Measurements from ENCODE around the gene BMPER.

The BMPER gene

DNA sequence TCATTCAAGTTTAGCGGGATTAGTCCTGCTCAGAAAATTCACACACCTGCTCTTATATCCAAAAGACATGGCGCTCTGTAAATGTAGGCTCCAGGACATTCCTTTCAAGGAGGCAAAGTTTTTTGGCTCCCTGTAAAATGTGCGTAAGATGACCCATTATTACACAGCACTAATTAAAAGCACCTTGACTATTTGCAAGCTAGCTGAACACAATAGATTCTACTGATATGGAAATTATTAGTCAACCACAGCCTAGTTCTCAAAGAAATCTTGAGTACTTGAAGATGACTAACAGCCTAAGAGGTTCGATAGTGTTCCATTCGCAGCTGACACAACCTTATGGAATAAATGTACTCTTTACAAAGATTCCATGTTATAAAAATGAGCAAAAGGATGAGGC is 175.2 kb downstream of the BMPER start:
- Histone ChIP-seq H3K27me3 (ENCODE audit: insufficient read depth, low read length) (no peaks in the 10 kb centered on the region), H3K9me3 (ENCODE audit: low read length) (no peaks in the 10 kb centered on the region), H3K4me1 (ENCODE audit: insufficient read depth, low read length) (no peaks in the 10 kb centered on the region), H3K36me3 (ENCODE audit: insufficient read depth, low read length) (no peaks in the 10 kb centered on the region), H2AFZ (ENCODE audit: low read depth, low read length) (no peak overlapping the region), H3K4me3 (ENCODE audit: low read length) (no peak overlapping the region)

DNA sequence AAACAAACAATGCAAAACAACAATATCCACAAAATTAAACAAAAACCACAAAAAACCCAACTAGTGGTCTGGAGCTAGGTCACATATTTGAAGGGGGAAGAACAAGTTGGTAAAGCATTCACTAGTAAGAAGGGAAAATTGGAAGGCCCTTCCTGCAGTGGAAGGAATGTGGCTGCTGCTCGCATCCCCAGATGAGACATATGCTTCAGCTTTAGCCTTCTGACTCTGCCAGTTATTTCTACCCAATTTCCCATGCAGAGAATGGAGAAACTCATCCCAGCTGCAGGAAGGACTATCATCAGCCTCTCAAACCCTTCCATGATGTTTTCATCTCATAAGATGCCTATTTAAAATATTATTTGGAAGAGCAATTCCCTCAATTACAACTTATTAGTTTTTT is 176.6 kb downstream of the BMPER start:
- Histone ChIP-seq H3K4me3 (ENCODE audit: low read length) (no peak overlapping the region), H3K9me3 (ENCODE audit: low read length) (no peaks in the 10 kb centered on the region), H3K4me1 (ENCODE audit: insufficient read depth, low read length) (no peaks in the 10 kb centered on the region), H2AFZ (ENCODE audit: low read depth, low read length) (no peak overlapping the region), H3K27me3 (ENCODE audit: insufficient read depth, low read length) (no peaks in the 10 kb centered on the region), H3K36me3 (ENCODE audit: insufficient read depth, low read length) (no peaks in the 10 kb centered on the region)

DNA sequence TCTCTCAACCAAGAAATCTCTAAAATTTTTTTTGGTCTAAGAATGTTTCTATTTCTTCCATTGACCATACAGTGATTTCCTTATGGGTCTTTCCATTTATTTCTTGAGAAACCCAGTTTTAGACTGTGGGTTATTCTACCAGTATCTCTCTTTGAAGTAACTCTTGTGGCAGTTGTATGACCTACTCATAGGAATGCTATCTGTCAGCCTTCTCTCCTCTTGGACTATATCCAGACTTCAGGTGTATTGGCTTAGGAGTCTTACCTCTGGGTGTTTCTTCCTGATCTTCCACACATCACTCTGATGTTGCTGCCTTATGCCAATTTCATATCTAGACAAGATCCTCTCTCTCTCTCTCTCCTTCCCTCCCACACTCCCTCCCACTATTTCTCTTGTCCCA is 178.1 kb downstream of the BMPER start:
- H3K4me1 ChIP-seq (ENCODE audit: insufficient read depth, low read length): no peaks in the 10 kb centered on the region
- H3K4me3 ChIP-seq (ENCODE audit: low read length): no peak overlapping the region
- H3K27me3 ChIP-seq (ENCODE audit: insufficient read depth, low read length): no peaks in the 10 kb centered on the region
- H2AFZ ChIP-seq (ENCODE audit: low read depth, low read length): no peak overlapping the region
- no peaks in the 10 kb centered on the region for H3K9me3 ChIP-seq (ENCODE audit: low read length)
- H3K36me3 ChIP-seq (ENCODE audit: insufficient read depth, low read length): no peaks in the 10 kb centered on the region

DNA sequence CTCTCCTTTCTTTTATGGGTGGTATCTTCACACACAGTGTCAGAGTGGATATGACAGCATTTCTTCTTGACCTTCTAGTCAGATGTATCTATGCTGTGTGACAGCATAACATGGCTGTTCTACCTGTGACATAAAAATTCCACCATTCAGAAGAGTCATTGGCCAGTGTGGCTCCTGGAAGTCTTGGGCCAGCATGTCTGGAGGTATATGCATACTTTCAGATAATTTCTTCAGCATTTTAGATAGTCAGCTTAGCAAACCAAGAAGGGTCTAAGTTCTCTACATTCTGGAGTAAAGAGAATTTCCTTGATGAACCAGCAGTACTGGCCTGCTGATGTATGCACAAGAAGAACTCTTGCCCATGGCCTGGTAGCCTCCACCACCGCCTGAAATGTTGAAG is 179.3 kb downstream of the BMPER start:
- no peaks in the 10 kb centered on the region for H3K4me1 ChIP-seq (ENCODE audit: insufficient read depth, low read length)
- no peaks in the 10 kb centered on the region for H3K36me3 ChIP-seq (ENCODE audit: insufficient read depth, low read length)
- H3K9me3 ChIP-seq (ENCODE audit: low read length): no peaks in the 10 kb centered on the region
- H2AFZ ChIP-seq (ENCODE audit: low read depth, low read length): no peak overlapping the region
- no peak overlapping the region for H3K4me3 ChIP-seq (ENCODE audit: low read length)
- no peaks in the 10 kb centered on the region for H3K27me3 ChIP-seq (ENCODE audit: insufficient read depth, low read length)

DNA sequence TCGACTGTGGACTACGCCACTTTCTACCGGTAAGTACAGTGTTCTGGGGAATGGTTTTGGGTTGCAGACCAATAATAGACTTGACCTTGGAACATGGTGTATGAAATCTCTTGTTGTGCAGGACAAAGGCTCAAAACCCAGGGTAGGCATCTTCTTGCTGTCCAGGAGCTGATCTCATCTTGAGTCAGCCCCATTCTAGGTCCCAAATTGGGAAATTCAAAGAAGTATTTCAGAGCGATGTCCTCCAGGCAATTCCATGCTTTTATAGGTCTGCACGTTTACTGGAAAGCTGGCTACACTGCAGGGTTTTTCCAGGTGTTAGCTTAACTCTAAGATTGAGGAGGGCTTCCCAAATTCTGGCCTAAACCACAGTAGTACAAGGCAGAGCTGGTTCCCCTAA is 180.7 kb downstream of the BMPER start:
- H3K4me3 ChIP-seq (ENCODE audit: low read length): no peak overlapping the region
- no peaks in the 10 kb centered on the region for H3K36me3 ChIP-seq (ENCODE audit: insufficient read depth, low read length)
- no peaks in the 10 kb centered on the region for H3K27me3 ChIP-seq (ENCODE audit: insufficient read depth, low read length)
- no peak overlapping the region for H2AFZ ChIP-seq (ENCODE audit: low read depth, low read length)
- H3K4me1 ChIP-seq (ENCODE audit: insufficient read depth, low read length): no peaks in the 10 kb centered on the region
- no peaks in the 10 kb centered on the region for H3K9me3 ChIP-seq (ENCODE audit: low read length)

DNA sequence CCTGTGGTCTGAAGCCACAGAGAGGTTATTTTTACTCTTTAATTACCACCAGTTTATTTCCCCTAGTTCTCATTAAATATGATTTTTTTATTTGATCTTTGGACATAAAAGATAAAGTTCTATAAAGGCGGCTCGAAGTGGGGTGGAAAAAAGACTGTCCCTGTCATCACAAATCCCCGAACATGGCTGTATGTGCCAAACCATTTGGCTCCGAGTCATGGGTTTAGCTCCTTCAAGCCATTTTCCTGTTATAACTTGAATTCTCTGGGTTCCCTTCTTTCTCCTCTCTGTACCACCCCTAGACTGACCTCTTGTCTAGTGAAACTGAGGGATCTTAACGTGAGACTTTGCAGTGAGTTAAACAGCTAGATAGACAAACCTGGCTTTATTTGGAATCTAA is 181.6 kb downstream of the BMPER start:
- no peaks in the 10 kb centered on the region for H3K4me1 ChIP-seq (ENCODE audit: insufficient read depth, low read length)
- no peaks in the 10 kb centered on the region for H3K27me3 ChIP-seq (ENCODE audit: insufficient read depth, low read length)
- H3K36me3 ChIP-seq (ENCODE audit: insufficient read depth, low read length): no peaks in the 10 kb centered on the region
- H2AFZ ChIP-seq (ENCODE audit: low read depth, low read length): no peak overlapping the region
- H3K4me3 ChIP-seq (ENCODE audit: low read length): no peak overlapping the region
- H3K9me3 ChIP-seq (ENCODE audit: low read length): no peaks in the 10 kb centered on the region

DNA sequence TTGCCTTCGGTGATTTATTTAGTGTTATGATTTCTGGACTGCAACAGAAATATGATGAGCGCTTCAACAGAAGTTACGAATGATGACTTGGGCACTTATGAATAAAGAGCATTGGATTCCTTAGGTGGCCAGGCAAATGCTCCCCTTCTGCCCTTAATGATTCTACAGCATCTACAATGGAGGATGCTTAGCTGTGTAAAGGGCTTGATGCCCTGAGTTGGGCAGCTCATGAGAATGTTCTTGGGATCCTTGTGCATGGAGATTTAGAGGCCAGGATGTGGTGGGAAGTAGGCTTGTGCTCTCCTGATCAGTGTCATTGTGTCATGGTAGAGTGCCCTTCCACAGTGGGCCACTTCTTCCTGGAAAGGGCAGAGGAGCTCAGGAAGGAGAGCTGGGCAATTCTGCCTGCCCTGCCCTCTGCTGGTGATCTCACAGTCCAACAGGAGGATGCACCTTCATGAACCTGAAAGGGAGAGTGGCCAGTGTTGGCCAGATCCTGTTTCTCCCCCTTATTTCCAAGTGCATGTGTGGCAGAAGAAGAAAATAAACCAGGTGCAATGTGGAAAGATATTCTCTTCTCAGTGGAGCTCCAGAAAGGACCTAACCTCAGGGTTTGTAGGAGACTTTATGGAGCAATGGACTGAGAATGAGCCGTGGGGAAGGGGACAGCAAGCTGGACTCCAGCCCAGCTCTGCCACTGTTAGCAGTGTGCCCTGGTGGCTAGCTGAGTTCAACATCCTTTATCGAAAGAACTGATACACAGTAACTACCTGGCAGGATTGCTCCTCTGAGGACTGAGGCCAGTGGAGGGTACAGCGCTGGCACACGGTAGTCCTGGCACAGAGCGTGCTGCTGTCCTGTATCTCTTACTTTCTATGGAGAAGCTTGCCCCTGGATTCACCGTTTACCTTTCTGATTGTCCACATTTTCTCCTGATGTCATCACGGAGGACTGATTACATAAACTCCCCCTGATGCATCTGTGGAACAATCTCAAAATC is 182.9 kb downstream of the BMPER start:
- H3K9me3 ChIP-seq (ENCODE audit: low read length): no peaks in the 10 kb centered on the region
- H3K27me3 ChIP-seq (ENCODE audit: insufficient read depth, low read length): no peaks in the 10 kb centered on the region
- H3K36me3 ChIP-seq (ENCODE audit: insufficient read depth, low read length): no peaks in the 10 kb centered on the region
- no peak overlapping the region for H3K4me3 ChIP-seq (ENCODE audit: low read length)
- H3K4me1 ChIP-seq (ENCODE audit: insufficient read depth, low read length): no peaks in the 10 kb centered on the region
- H2AFZ ChIP-seq (ENCODE audit: low read depth, low read length): no peak overlapping the region

DNA sequence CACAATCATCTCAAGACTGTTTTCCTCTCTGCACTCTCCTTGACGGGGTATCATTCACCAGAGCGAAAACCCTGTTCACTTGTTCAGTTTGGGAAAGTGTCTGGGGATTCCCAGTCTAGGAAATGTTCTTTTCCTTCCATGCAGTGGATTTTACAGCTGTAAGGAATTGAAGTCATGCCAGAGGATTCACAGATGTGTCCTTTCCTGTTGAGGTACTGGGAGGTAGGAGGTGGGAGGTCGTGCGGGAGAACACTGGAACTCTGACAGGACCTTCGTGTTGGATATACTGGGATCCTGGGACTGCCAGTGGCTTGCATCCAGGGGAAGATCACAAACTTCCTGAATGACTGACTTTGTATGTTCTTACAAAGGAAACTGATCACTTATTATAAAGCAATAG is 185.5 kb downstream of the BMPER start:
- no peaks in the 10 kb centered on the region for H3K9me3 ChIP-seq (ENCODE audit: low read length)
- no peaks in the 10 kb centered on the region for H3K4me1 ChIP-seq (ENCODE audit: insufficient read depth, low read length)
- no peaks in the 10 kb centered on the region for H3K27me3 ChIP-seq (ENCODE audit: insufficient read depth, low read length)
- H2AFZ ChIP-seq (ENCODE audit: low read depth, low read length): no peak overlapping the region
- H3K4me3 ChIP-seq (ENCODE audit: low read length): no peak overlapping the region
- no peaks in the 10 kb centered on the region for H3K36me3 ChIP-seq (ENCODE audit: insufficient read depth, low read length)

DNA sequence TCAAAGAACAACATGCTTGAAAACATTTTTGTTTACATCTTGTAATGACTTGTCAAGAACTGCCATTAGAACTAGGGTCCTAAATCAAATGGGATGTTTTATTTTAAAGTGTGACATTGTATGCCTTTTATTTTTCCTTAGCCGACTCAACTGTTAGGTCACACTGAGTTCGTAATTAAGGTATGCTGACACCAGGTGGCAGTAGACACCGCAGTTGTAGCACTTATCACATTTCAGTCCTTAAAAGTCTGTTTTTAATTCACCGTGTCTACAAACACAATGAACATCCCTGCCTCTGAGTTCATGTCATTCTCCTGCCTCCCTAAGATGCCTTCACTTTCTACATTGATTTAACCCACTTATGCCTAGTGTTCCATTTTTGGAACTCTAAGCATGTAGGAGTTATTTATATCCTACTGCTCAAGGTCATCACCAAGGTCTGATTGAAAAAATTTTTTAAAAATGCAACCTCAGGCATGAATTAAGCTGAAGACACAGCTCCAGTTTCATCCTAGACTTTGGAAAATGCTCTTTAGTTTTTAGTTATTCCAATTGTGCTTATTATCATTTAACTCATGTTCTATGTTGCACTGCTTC is 186.1 kb downstream of the BMPER start:
- Histone ChIP-seq H3K9me3 (ENCODE audit: low read length) (no peaks in the 10 kb centered on the region), H3K4me1 (ENCODE audit: insufficient read depth, low read length) (no peaks in the 10 kb centered on the region), H3K4me3 (ENCODE audit: low read length) (no peak overlapping the region), H2AFZ (ENCODE audit: low read depth, low read length) (no peak overlapping the region), H3K27me3 (ENCODE audit: insufficient read depth, low read length) (no peaks in the 10 kb centered on the region), H3K36me3 (ENCODE audit: insufficient read depth, low read length) (no peaks in the 10 kb centered on the region)

DNA sequence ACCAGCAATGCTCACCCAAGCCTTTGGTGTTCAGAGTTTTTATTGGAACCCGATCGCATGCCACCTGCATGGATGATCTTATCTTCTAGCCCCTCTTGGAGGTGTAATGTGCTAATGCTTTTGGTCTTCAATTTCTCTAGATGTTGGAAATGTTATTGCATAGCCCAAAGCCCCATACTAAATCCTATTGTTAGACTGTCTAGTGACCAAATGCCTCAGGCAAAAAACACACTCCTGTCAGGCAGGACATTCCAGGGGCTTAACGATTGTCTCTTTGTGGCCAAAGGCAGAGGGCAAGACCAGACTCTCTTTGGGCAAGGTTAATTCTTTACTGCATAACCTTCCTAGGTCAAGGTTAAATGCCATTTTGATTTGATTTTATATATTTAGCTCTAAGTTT is 187.9 kb downstream of the BMPER start:
- Histone ChIP-seq H2AFZ (ENCODE audit: low read depth, low read length) (no peak overlapping the region), H3K36me3 (ENCODE audit: insufficient read depth, low read length) (no peaks in the 10 kb centered on the region), H3K4me1 (ENCODE audit: insufficient read depth, low read length) (no peaks in the 10 kb centered on the region), H3K4me3 (ENCODE audit: low read length) (no peak overlapping the region), H3K27me3 (ENCODE audit: insufficient read depth, low read length) (no peaks in the 10 kb centered on the region), H3K9me3 (ENCODE audit: low read length) (no peaks in the 10 kb centered on the region)

DNA sequence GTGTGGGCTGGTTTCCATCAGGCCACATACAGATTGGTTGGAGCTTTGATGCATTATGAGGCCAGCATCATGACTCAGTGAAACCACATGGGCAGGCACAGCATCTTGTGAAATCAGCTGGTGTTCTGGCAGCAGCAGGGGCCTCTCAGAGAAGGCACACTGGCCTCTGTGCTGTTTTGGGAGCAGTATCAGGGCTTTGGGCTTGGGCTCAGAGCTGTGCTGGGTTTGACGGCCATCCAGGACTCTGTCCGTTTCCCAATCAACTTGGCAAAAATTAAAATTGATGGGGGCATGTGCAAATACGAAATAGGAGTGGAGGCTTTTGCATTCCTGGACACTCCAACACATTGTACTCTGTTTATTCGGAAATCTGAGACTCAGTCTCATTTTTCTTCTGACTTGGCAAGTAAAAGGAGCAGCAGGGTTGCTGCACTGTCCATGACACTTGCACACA is 190.9 kb downstream of the BMPER start:
- Histone ChIP-seq H3K27me3 (ENCODE audit: insufficient read depth, low read length) (no peaks in the 10 kb centered on the region), H3K4me3 (ENCODE audit: low read length) (no peak overlapping the region), H3K36me3 (ENCODE audit: insufficient read depth, low read length) (no peaks in the 10 kb centered on the region)

DNA sequence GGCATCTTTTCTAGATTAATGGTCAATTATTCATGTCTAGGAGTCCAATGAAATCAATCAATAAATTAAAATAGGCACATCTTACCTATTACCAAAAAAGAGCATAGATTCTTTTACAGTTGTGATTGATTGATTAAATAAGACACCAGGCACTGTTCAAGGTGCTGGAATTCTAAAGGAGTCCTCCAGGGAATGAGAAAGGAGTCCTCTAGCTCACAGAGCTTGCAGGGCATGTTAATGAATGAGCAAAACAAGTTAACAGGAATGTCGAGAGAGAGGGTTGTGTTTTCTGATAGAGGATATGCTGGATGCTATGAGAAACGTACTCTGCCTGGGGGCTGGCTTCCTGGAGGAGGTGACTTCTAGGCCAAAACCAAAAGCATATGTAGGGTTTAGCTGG is 191.4 kb downstream of the BMPER start:
- H3K9me3 ChIP-seq (ENCODE audit: low read length): no peaks in the 10 kb centered on the region
- H3K27me3 ChIP-seq (ENCODE audit: insufficient read depth, low read length): no peaks in the 10 kb centered on the region
- no peaks in the 10 kb centered on the region for H3K4me1 ChIP-seq (ENCODE audit: insufficient read depth, low read length)
- no peaks in the 10 kb centered on the region for H3K36me3 ChIP-seq (ENCODE audit: insufficient read depth, low read length)
- no peak overlapping the region for H2AFZ ChIP-seq (ENCODE audit: low read depth, low read length)
- no peak overlapping the region for H3K4me3 ChIP-seq (ENCODE audit: low read length)

More for the DNA sequence above, 190.9 kb downstream of the BMPER start:
- Histone ChIP-seq H3K4me1 (ENCODE audit: insufficient read depth, low read length) (no peaks in the 10 kb centered on the region), H2AFZ (ENCODE audit: low read depth, low read length) (no peak overlapping the region), H3K9me3 (ENCODE audit: low read length) (no peaks in the 10 kb centered on the region)

DNA sequence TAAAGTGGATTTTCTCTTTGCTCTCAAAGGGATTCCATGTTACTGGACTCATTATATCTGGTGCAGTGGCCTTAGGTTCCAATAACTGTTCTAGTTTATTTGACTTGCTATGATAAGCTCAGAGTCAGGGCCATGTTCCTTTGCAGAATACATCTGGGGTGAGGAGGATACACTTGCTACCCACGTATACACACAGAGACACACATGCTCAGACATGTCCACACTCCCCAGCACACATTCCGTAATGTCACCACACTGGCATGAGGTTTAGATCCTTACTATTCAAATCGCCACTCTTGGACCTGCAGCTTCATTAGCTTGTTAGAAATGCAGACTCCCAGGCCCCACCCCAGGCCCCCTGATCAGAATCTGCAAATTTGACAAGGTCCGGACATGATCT is 195.3 kb downstream of the BMPER start:
- Histone ChIP-seq H3K9me3 (ENCODE audit: low read length) (no peaks in the 10 kb centered on the region), H2AFZ (ENCODE audit: low read depth, low read length) (no peak overlapping the region), H3K4me1 (ENCODE audit: insufficient read depth, low read length) (no peaks in the 10 kb centered on the region), H3K27me3 (ENCODE audit: insufficient read depth, low read length) (no peaks in the 10 kb centered on the region), H3K36me3 (ENCODE audit: insufficient read depth, low read length) (no peaks in the 10 kb centered on the region), H3K4me3 (ENCODE audit: low read length) (no peak overlapping the region)
